HepG2 (cell line): ENCODE results near the gene ABHD1. TPM values are rescaled to one million over a fixed set of nuclear protein-coding genes. Genes with fewer than 3 reads are reported as not detected.

ENCODE experiments used
- BHLHE40 ChIP-seq: IDR thresholded peaks from 2 replicates; pipeline ENCODE4 v1.6.1; 2011; ENCODE audit warnings: low read length, improper control_type of control experiment
- BRF2 ChIP-seq: sonication (generic); formaldehyde crosslinking; IDR thresholded peaks from 2 replicates; pipeline ENCODE4 v1.8.1; 2022; ENCODE audit warnings: mild to moderate bottlenecking, missing genetic modification reagents
- FOXA3 ChIP-seq: IDR thresholded peaks from 2 replicates; pipeline ENCODE4 v1.6.1; 2016; ENCODE audit warnings: missing genetic modification reagents, missing compliant biosample characterization
- MEIS2 ChIP-seq: sonication (generic); formaldehyde crosslinking; IDR thresholded peaks from 2 replicates; pipeline ENCODE4 v1.9.0; 2021; ENCODE audit warnings: mild to moderate bottlenecking, missing genetic modification reagents
- MYPOP ChIP-seq: sonication (generic); formaldehyde crosslinking; IDR thresholded peaks from 2 replicates; pipeline ENCODE4 v1.8.1; 2023; ENCODE audit warnings: mild to moderate bottlenecking, moderate library complexity, missing genetic modification reagents
- NPAS2 ChIP-seq: sonication (generic); formaldehyde crosslinking; IDR thresholded peaks from 2 replicates; pipeline ENCODE4 v1.8.0; 2022; ENCODE audit warnings: mild to moderate bottlenecking, missing genetic modification reagents, borderline replicate concordance
- THAP11 ChIP-seq: IDR thresholded peaks from 2 replicates; pipeline ENCODE4 v1.6.1; 2016; ENCODE audit warnings: missing biosample characterization, missing genetic modification reagents
- ZMAT5 ChIP-seq: sonication (generic); formaldehyde crosslinking; IDR thresholded peaks from 2 replicates; pipeline ENCODE4 v1.5.0; 2020; ENCODE audit warnings: mild to moderate bottlenecking, low read depth, missing genetic modification reagents, borderline replicate concordance
- ZNF234 ChIP-seq: sonication (generic); formaldehyde crosslinking; conservative IDR thresholded peaks from 2 replicates; pipeline ENCODE4 v1.5.1; 2020; ENCODE audit warnings: mild to moderate bottlenecking, missing genetic modification reagents
- ZNF276 ChIP-seq: sonication (generic); formaldehyde crosslinking; IDR thresholded peaks from 2 replicates; pipeline ENCODE4 v1.4.0; 2020; ENCODE audit warnings: mild to moderate bottlenecking, low read depth, missing genetic modification reagents
- ZNF407 ChIP-seq: sonication (generic); formaldehyde crosslinking; IDR thresholded peaks from one replicate; pipeline ENCODE4 v1.5.1; 2020; ENCODE audit warnings: mild to moderate bottlenecking, missing genetic modification reagents; ENCODE audit errors: not compliant biosample characterization
- ZNF576 ChIP-seq: sonication (generic); formaldehyde crosslinking; IDR thresholded peaks from 2 replicates; pipeline ENCODE4 v1.4.0; 2020; ENCODE audit warnings: mild to moderate bottlenecking, missing genetic modification reagents
- ZNF720 ChIP-seq: sonication (generic); formaldehyde crosslinking; IDR thresholded peaks from 2 replicates; pipeline ENCODE4 v1.4.0; 2020; ENCODE audit warnings: missing genetic modification reagents
- ZNF83 ChIP-seq: sonication (generic); formaldehyde crosslinking; IDR thresholded peaks from 2 replicates; pipeline ENCODE4 v1.4.0; 2020; ENCODE audit warnings: missing genetic modification reagents, mild to moderate bottlenecking, borderline replicate concordance
- polyA plus RNA-seq, 8 experiments: library from polyadenylated mRNA; depleted of rRNA in 3 of 8; stranded (reverse) in 7 of 8; unstranded in 1 of 8; fragments of >200 nt; fragmentation: Illumina TruSeq in 4 of 8; extraction: Trizol in 4 of 8; gene quantifications; 2 replicates each; pipeline versions ENCODE4 v1.2.1 to v1.2.3, GENCODE V29; 2011 to 2016; ENCODE audit warnings: low read depth in 4 of 8, missing spikeins in 1 of 8, mixed read lengths in 1 of 8; ENCODE audit not compliant: insufficient read depth in 1 of 8
- total RNA-seq, 5 experiments: library from RNA; depleted of rRNA; stranded (reverse); fragments of >200 nt; fragmentation: Illumina TruSeq; extraction: Trizol; gene quantifications; 2 replicates each; pipeline ENCODE4 v1.2.3, GENCODE V29; 2016; ENCODE audit warnings: low read depth in 1 of 5

ABHD1 gene
- total and polyA plus RNA-seq, 2 of the 13 experiments (the other 11 are each of a cell fraction or from before 2014, with no cell fraction given): 0.04 to 0.81 TPM

- TF ChIP-seq MEIS2 (CRISPR knock-in tag): peak; percentile 58; the same call in 1 of the 2 replicates
- TF ChIP-seq ZNF576 (CRISPR knock-in tag): no peak
- peak; percentile 44; the same call in 1 of the 2 replicates for TF ChIP-seq BHLHE40
- no peak for TF ChIP-seq ZNF83 (CRISPR knock-in tag)
- TF ChIP-seq ZNF234 (CRISPR knock-in tag): no peak
- TF ChIP-seq NPAS2 (CRISPR knock-in tag): no peak
- peak; percentile 87; the same call in 1 of the 2 replicates for TF ChIP-seq MYPOP (CRISPR knock-in tag)
- no peak for TF ChIP-seq ZMAT5 (CRISPR knock-in tag)
- no peak for TF ChIP-seq ZNF720 (CRISPR knock-in tag)
- TF ChIP-seq ZNF276 (CRISPR knock-in tag): no peak
- TF ChIP-seq FOXA3 (CRISPR knock-in tag): peak; percentile 92
- peak; percentile 65 for TF ChIP-seq THAP11 (CRISPR knock-in tag)
- TF ChIP-seq ZNF407 (CRISPR knock-in tag): no peak
- no peak for TF ChIP-seq BRF2 (CRISPR knock-in tag)
Observed at GRCh38 chr2:27177441-27178351, 54.1 kb downstream of the ABHD1 start (continued).
